Hepatocyte (in vitro differentiated cells): ENCODE results near the gene NBEAL1. TPM values are rescaled to one million over a fixed set of nuclear protein-coding genes. Genes with fewer than 3 reads are reported as not detected.
A peak's percentile ranks its signal among the peaks of the same experiment; 100 is the strongest.

Experiments used
- DNase-seq: peaks from one replicate; pipeline ENCODE4 v3.0.0-alpha.2; 2016; ENCODE audit warnings: low spot score
- H2AFZ ChIP-seq: fragments of 200-600 bp; sonication (generic); 2 replicates; pipeline ENCODE4 v1.6.0; 2016; ENCODE audit warnings: antibody characterized with exemption, mild to moderate bottlenecking
- H3K27ac ChIP-seq: fragments of 200-600 bp; sonication (generic); 2 replicates; pipeline ENCODE4 v1.5.1; 2016; ENCODE audit warnings: mild to moderate bottlenecking
- H3K27me3 ChIP-seq: fragments of 200-600 bp; sonication (generic); 2 replicates; pipeline ENCODE4 v1.6.1; 2016
- H3K36me3 ChIP-seq: fragments of 200-600 bp; sonication (generic); replicated peaks from 2 replicates; pipeline ENCODE4 v1.5.1; 2016; ENCODE audit warnings: low read depth; ENCODE audit not compliant: insufficient read depth
- H3K4me1 ChIP-seq: fragments of 200-600 bp; sonication (generic); 2 replicates; pipeline ENCODE4 v1.5.1; 2016; ENCODE audit warnings: mild to moderate bottlenecking, moderate library complexity; ENCODE audit not compliant: insufficient read depth
- H3K4me2 ChIP-seq: fragments of 200-600 bp; sonication (generic); 2 replicates; pipeline ENCODE4 v1.6.0; 2016
- H3K4me3 ChIP-seq: fragments of 200-600 bp; sonication (generic); 2 replicates; pipeline ENCODE4 v1.5.1; 2016; ENCODE audit warnings: mild to moderate bottlenecking
- H3K79me2 ChIP-seq: fragments of 200-600 bp; sonication (generic); 2 replicates; pipeline ENCODE4 v1.6.0; 2017; ENCODE audit warnings: mild to moderate bottlenecking
- H3K9me2 ChIP-seq: fragments of 200-600 bp; sonication (generic); replicated peaks from 2 replicates; pipeline ENCODE4 v1.6.0; 2017; ENCODE audit warnings: mild to moderate bottlenecking; ENCODE audit not compliant: insufficient read depth
- H3K9me3 ChIP-seq: fragments of 200-600 bp; sonication (generic); 2 replicates; pipeline ENCODE4 v1.5.1; 2016; ENCODE audit warnings: low read depth, mild to moderate bottlenecking
- H4K20me1 ChIP-seq: fragments of 200-600 bp; sonication (generic); 2 replicates; pipeline ENCODE4 v1.6.0; 2016; ENCODE audit warnings: mild to moderate bottlenecking; ENCODE audit not compliant: insufficient read depth, poor library complexity, severe bottlenecking
- EZH2 ChIP-seq: fragments of 200-600 bp; sonication (generic); IDR thresholded peaks from 2 replicates; pipeline ENCODE4 v1.6.1; 2016; ENCODE audit warnings: antibody characterized with exemption, mild to moderate bottlenecking, borderline replicate concordance
- EZH2phosphoT487 ChIP-seq: fragments of 200-600 bp; sonication (generic); IDR thresholded peaks from one replicate; pipeline ENCODE4 v1.6.1; 2018; ENCODE audit warnings: antibody characterized with exemption, mild to moderate bottlenecking, low read depth, moderate library complexity; ENCODE audit not compliant: unreplicated experiment, severe bottlenecking
- WGBS: methylation state at CpG from one replicate; pipeline ENCODE4 v1.1.6; 2016; ENCODE audit warnings: low lambda C conversion rate; ENCODE audit errors: missing lambda C conversion rate; 5-methylcytosine and 5-hydroxymethylcytosine counted together
- polyA plus RNA-seq: library from polyadenylated mRNA; unstranded; fragments of >200 nt; fragmentation: Nextera tagmentation; extraction: Ambion mirVana; gene quantifications from 2 replicates; pipeline ENCODE4 v1.2.1, GENCODE V29; 2016
- total RNA-seq: library from RNA; depleted of rRNA; stranded (reverse); fragments of >200 nt; gene quantifications from 2 replicates; pipeline ENCODE4 v1.2.3, GENCODE V29; 2014
- TF ChIP-seq, protein P1 (sequence below): fragments of 200-600 bp; sonication (generic); IDR thresholded peaks from 2 replicates; pipeline ENCODE4 v1.5.1; 2016; ENCODE audit warnings: antibody characterized with exemption, mild to moderate bottlenecking; ENCODE audit not compliant: poor library complexity

NBEAL1 gene
- total and polyA plus RNA-seq, 2 experiments from 2014 or later, result 22.2 to 57.0 TPM

DNA sequence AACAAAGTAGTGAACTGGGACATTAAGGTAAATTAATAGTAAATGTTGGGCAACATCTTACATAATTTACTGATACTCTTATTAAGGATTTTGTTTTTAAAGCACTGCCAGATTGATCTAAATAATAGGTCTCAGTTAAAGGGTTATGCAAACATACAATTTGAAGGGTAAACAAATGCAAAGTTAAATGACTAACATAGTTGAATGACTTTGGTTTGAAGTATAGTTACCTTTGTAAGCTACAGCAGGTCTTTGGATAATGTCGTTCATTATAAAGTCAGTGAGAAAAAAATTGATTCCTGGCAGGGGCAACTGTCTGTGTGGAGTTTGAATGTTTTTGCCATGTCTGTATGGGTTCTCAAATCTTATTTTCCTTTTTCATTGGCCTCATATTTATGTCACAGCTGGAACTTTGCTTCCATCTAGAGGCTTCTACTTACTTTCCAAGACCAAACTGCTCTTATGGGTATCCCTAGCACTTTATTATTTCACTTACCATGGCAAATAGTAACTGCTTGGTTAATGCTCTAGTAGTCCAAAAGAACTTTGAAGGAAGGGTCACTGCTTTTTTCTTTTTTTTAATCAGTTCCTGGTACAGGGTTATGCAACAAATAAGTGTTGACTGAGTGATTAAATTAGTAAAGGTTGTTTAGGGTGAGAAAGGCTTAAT is 107.8 kb downstream of the NBEAL1 start:
- TF ChIP-seq, protein P1, sequence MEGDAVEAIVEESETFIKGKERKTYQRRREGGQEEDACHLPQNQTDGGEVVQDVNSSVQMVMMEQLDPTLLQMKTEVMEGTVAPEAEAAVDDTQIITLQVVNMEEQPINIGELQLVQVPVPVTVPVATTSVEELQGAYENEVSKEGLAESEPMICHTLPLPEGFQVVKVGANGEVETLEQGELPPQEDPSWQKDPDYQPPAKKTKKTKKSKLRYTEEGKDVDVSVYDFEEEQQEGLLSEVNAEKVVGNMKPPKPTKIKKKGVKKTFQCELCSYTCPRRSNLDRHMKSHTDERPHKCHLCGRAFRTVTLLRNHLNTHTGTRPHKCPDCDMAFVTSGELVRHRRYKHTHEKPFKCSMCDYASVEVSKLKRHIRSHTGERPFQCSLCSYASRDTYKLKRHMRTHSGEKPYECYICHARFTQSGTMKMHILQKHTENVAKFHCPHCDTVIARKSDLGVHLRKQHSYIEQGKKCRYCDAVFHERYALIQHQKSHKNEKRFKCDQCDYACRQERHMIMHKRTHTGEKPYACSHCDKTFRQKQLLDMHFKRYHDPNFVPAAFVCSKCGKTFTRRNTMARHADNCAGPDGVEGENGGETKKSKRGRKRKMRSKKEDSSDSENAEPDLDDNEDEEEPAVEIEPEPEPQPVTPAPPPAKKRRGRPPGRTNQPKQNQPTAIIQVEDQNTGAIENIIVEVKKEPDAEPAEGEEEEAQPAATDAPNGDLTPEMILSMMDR, result peak; percentile 40
- TF ChIP-seq EZH2, result no peak
- no peaks in the 10 kb centered on the region for H3K9me3 ChIP-seq
- no peaks in the 10 kb centered on the region for H3K9me2 ChIP-seq
- no peak overlapping the region for H2AFZ ChIP-seq
- peak; percentile 6 for DNase-seq
- no peak overlapping the region for H3K27ac ChIP-seq
- no peaks in the 10 kb centered on the region for H3K79me2 ChIP-seq
- no peaks in the 10 kb centered on the region for H4K20me1 ChIP-seq
- no peaks in the 10 kb centered on the region for H3K4me1 ChIP-seq
- no peak overlapping the region for H3K4me2 ChIP-seq
- no peak overlapping the region for H3K4me3 ChIP-seq
- H3K36me3 ChIP-seq, result no peaks in the 10 kb centered on the region
- WGBS, result 77% methylated on average over 1 of the region's 1 CpG
- no peaks in the 10 kb centered on the region for H3K27me3 ChIP-seq

DNA sequence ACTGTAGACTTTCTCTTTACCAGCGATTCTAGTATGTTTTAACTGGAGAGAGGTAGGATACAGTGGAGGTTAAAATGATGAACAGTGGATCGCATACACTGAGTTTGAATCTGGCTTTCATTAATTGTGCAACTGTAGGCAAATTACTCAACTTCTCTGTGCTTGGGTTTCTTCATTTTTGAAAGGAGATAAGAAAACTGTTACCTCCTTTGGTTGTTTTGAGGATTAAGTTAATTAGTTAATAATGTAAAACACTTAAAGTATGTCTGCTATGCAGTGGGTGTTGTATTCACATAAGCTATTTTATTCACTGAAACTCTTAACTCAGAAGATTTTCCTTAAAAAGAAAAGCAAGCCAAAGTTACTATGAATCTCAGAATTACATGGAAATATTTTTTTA is 112.3 kb downstream of the NBEAL1 start:
- H3K4me3 ChIP-seq, result no peak overlapping the region
- no peaks in the 10 kb centered on the region for H3K27me3 ChIP-seq
- H3K27ac ChIP-seq, result no peak overlapping the region
- TF ChIP-seq EZH2 (no peak), EZH2phosphoT487 (no peak)
- TF ChIP-seq, protein P1, result no peak
- no peak for DNase-seq
- H2AFZ ChIP-seq, result no peak overlapping the region
- WGBS, result 95% methylated on average over 2 of the region's 2 CpGs
- H3K9me2 ChIP-seq, result no peaks in the 10 kb centered on the region
- no peak overlapping the region for H3K4me2 ChIP-seq
- no peaks in the 10 kb centered on the region for H3K79me2 ChIP-seq
- no peaks in the 10 kb centered on the region for H4K20me1 ChIP-seq
- no peaks in the 10 kb centered on the region for H3K36me3 ChIP-seq
- no peaks in the 10 kb centered on the region for H3K9me3 ChIP-seq
- no peaks in the 10 kb centered on the region for H3K4me1 ChIP-seq

DNA sequence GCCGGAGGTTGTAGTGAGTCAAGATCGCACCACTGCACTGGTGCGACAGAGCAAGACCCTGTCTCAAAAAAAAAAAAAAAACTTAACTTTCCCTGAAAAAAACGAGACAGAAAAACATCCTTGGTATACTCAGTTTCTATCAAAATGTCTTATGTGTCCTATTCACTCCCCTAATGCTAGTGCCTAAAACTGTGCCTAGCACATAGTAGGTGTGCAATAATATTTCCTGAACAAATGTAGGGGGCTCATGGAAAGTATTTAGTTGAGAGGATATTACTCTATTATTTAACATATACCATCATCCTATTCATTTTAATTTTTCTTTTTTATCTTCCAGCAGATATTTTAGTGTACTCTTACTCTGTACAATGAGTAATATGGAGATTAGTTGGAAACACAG is 120.4 kb downstream of the NBEAL1 start:
- no peaks in the 10 kb centered on the region for H3K9me3 ChIP-seq
- no peaks in the 10 kb centered on the region for H3K27me3 ChIP-seq
- H3K9me2 ChIP-seq, result no peaks in the 10 kb centered on the region
- H3K4me1 ChIP-seq, result no peaks in the 10 kb centered on the region
- H3K4me2 ChIP-seq, result no peak overlapping the region
- no peaks in the 10 kb centered on the region for H3K36me3 ChIP-seq
- no peak for TF ChIP-seq EZH2
- no peak for TF ChIP-seq EZH2phosphoT487
- TF ChIP-seq, protein P1, result no peak
- no peak for DNase-seq
- no peak overlapping the region for H2AFZ ChIP-seq
- WGBS, result 99% methylated on average over 4 of the region's 4 CpGs
- no peaks in the 10 kb centered on the region for H3K79me2 ChIP-seq
- H4K20me1 ChIP-seq, result no peaks in the 10 kb centered on the region
- H3K27ac ChIP-seq, result no peak overlapping the region
- H3K4me3 ChIP-seq, result no peak overlapping the region
